GM19023 (cell line): Measurements from ENCODE around the gene RNASE4.
A peak's percentile ranks its signal among the peaks of the same experiment; 100 is the strongest.
"Not testable (repeated sequence)": the region's sequence is repeated elsewhere in the genome, so short reads cannot be mapped to it uniquely, and the experiment has no call there.

Experiments
- ATAC-seq: cut with Tn5 transposase; IDR thresholded peaks from one replicate; pipeline ENCODE4 v1.9.1; 2021; ENCODE audit warnings: mild to moderate bottlenecking, moderate library complexity; ENCODE audit not compliant: unreplicated experiment

Gene RNASE4

GRCh38 chr14:20683891-20684661 lies at the start of gene RNASE4:
Gene RNASE4 (plus strand): TSS chr14:20684560. CDS start chr14:20699372, 14,812 bp downstream.
- ATAC-seq: peak; percentile 23

GRCh38 chr14:20641591-20641990 lies 42.8 kb upstream of the RNASE4 start, which contains the start of gene OR6S1:
Gene OR6S1 (minus strand): TSS chr14:20641691. CDS start chr14:20641691, 0 bp downstream.
- ATAC-seq: no peak

GRCh38 chr14:20642182-20642581 lies 42.2 kb upstream of the RNASE4 start:
- ATAC-seq: no peak

DNA sequence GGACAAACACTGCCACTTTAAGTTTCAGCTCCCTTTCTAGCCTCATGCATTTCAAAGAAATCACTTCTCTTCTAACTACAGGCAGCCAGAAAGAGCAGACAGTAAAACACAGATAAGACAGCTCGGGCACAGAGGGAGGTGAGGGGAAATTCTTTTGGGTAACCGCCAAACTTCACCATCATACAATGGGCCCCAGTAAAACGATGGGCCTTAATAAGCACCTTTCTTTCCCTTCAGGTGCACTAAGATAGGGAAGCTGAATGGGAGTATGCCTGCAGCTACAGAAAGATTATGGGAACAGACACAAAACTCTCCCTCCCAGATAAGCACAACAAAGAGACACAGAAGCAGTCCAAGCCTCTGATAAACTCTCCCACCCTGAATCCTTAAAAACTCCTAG lies 41.6 kb upstream of the RNASE4 start:
- ATAC-seq: not testable (repeated sequence)

DNA sequence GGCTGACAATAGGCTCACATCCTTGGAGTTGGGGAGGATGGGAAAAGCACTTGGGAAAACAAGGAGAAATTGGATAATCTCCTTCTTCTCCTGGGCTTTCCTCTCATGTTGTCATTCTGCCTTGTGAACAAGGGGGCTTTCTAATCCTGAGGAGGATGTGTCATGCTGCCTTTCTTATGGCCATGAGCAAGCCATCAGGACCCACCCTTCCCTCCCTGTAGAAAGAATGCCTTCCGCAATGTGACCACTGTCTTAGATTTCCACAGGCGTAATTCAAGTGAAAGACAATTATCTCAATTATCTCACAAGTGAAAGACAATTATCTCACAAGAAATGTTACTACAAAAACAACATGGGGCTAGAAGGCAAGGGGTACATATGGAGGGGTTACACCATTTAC lies 39.8 kb upstream of the RNASE4 start:
- no peak for ATAC-seq

GRCh38 chr14:20645481-20645880 lies 38.9 kb upstream of the RNASE4 start:
- ATAC-seq: no peak

- ATAC-seq: no peak
These were observed 31.1 kb upstream of the RNASE4 start for GRCh38 chr14:20652996-20653975.

DNA sequence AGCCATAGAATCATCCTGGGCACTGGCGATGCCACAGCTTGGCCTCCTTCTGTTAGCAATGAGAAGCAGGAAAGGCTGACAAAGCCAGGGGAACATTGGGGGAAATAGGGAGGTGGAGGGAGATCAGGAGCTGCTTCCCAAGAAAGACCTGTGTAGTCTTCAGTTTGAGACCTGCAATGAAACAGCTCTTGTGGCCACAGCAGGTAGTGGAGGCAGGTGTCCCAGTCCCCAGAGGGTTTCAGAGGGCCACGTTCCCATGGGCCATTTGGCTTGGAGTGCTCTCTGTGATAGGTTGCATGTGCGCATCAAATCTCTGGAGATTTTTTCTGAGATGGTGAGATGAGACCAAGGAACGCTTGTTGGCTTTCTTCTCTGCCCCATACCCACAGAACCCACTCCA lies 28.5 kb upstream of the RNASE4 start:
- ATAC-seq: no peak

DNA sequence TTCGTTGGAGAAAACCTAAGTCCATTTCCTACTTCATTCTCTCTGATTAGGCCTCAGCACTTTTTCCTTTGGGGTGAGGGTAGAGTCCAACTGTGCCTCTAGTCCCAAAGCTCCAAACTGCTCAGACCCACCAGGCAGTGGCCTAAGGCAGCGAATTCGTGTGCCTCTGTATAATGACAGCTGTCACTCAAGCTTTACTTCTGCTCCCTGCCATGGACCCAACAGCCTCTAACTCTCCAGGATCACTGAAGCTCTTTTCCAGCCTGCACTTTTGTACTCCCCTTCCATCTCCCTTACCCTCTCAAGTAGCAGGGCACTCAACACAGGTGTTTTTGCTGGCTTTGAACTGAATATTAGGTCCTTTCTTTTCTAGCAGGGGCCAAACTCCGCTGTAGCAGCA lies 28.1 kb upstream of the RNASE4 start:
- no peak for ATAC-seq

GRCh38 chr14:20657216-20658211 lies 26.8 kb upstream of the RNASE4 start:
- ATAC-seq: no peak

GRCh38 chr14:20658246-20658645 lies 26.1 kb upstream of the RNASE4 start:
- ATAC-seq: no peak

DNA sequence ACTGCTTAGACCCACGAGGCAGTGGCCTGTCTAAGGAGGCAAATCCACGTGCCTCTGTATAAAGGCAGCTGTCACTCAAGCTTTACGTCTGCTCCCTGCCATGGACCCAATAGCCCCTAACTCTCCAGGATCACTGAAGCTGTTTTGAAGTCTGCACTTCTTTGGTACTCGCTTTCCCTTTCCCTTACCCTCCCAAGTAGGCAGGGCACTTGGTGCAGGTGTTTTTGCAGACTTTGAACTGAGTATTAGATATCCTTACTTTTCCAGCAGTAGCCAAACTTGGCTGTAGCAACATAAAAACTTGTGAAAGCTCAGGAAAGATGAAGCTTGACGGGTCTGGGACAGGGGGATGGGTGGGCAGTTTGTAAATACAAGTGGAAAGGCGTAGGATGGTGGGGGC lies 25.0 kb upstream of the RNASE4 start:
- ATAC-seq: no peak

GRCh38 chr14:20659813-20660395 lies 24.5 kb upstream of the RNASE4 start:
- ATAC-seq: no peak

DNA sequence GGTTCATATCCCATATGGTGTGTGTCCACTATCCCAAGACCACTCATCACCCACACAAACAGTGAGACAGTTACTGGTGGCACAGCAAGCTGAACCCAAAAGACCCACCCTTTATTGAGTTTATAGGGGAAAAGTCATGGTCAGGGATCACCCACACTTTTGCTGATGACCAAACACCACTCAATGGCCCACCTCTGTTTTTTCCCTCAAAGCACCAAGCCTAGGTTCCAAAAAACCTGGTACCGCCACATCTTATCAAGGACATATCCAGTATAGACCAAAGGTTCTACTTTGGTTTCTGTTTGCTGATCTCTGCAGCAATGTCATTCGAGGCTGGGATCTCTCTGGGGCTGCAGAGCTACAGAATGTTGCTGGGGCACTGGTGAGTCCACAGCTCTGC lies 23.2 kb upstream of the RNASE4 start:
- no peak for ATAC-seq

DNA sequence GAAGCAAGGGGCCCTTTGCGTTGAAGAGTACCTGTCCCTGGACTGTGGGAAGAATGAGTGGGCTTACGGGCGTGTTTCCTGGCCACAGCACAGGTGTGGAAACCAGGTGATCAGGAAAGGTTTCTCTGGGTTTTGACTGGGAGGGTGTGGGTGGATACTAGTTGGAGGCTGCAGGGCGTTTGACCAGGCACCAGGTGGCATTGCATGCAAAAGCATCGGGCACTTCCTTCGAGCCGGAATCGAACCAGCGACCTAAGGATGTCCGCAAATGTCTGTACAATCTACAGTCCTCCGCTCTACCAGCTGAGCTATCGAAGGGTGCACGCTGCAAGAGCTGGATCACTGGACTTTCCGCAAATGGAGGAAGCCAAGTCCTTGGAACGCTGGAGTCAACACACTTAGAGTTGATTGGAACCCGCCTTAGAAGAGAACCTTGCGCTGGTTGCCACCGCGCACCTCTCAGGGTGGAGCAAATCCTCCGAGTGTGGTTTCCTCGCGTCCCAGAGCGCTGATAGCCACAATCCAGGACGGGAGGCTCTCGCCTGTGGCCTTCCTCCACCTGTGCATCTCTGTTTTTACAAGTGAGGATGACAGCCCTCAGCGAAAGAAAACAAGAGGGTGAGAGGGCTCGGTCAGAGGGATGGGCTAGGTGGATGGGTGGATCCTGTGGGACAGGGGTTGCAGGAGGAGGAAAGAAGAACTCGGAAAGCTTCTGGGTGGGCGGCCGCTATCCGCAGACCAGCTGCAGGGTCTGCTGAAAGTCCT lies 21.2 kb upstream of the RNASE4 start:
- peak; percentile 46 for ATAC-seq

GRCh38 chr14:20666400-20666961 lies 17.9 kb upstream of the RNASE4 start:
- ATAC-seq: not testable (repeated sequence)

DNA sequence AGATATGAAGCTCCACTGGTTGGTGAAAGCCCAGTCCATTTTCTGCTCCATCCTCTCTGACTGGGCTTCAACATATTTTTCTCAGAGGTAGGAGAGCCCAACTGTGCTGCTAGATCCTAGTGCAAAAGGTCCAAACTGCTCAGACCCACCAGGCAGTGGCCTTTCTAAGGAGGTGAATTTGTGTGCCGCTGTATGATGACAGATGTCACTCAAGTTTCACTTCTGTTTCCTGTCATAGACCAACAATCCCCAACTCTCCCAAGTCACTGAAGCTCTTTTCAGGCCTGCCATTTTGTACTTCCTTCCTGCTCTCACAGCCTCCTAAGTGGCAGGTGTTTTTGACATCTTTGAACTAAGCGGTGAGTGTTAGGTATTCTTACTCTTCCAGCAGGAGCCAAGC lies 16.4 kb upstream of the RNASE4 start:
- peak; percentile 64 for ATAC-seq

- no peak for ATAC-seq
These were observed 15.4 kb upstream of the RNASE4 start for GRCh38 chr14:20668969-20669368.
